ELR (cell line): ENCODE measurements around the gene PAM16.
A peak's percentile ranks its signal among the peaks of the same experiment; 100 is the strongest.
"Not testable (repeated sequence)": the region's sequence is repeated elsewhere in the genome, so short reads cannot be mapped to it uniquely, and the experiment has no call there.

Experiments
- DNase-seq: peaks from one replicate; pipeline ENCODE4 v3.0.0-alpha.2; 2015; ENCODE audit warnings: low read depth

PAM16 gene

GRCh38 chr16:4334724-4335495, 16.2 kb downstream of the PAM16 start:
- DNase-seq = no peak

- DNase-seq = not testable (repeated sequence)
Measured at GRCh38 chr16:4333714-4334113, 17.4 kb downstream of the PAM16 start.

GRCh38 chr16:4333308-4333638, 17.8 kb downstream of the PAM16 start:
- DNase-seq = no peak

- DNase-seq = no peak
Measured at GRCh38 chr16:4332623-4333307, 18.4 kb downstream of the PAM16 start.

- no peak for DNase-seq
Measured at GRCh38 chr16:4332083-4332482, 19.0 kb downstream of the PAM16 start.

- peak; percentile 75 for DNase-seq
Measured at GRCh38 chr16:4330277-4330874, 20.7 kb downstream of the PAM16 start.

- no peak for DNase-seq
Measured at GRCh38 chr16:4328782-4329775, 22.0 kb downstream of the PAM16 start.

GRCh38 chr16:4328046-4328781, 22.9 kb downstream of the PAM16 start:
- peak; percentile 84 for DNase-seq

- DNase-seq = no peak
Measured at GRCh38 chr16:4327386-4328045, 23.6 kb downstream of the PAM16 start.

- no peak for DNase-seq
Measured at GRCh38 chr16:4325253-4325758, 25.8 kb downstream of the PAM16 start.

GRCh38 chr16:4324492-4325252, 26.4 kb downstream of the PAM16 start:
- DNase-seq = no peak

GRCh38 chr16:4323845-4324488, 27.2 kb downstream of the PAM16 start:
- peak; percentile 29 for DNase-seq

GRCh38 chr16:4323071-4323844, 27.9 kb downstream of the PAM16 start:
- no peak for DNase-seq

- no peak for DNase-seq
Measured at GRCh38 chr16:4322121-4323052, 28.7 kb downstream of the PAM16 start.

GRCh38 chr16:4321286-4322120, 29.6 kb downstream of the PAM16 start:
- DNase-seq = no peak

- DNase-seq = no peak
Measured at GRCh38 chr16:4320571-4321137, 30.5 kb downstream of the PAM16 start.
